ENCODE measurements around the gene HSPA9.

The HSPA9 gene

DNA sequence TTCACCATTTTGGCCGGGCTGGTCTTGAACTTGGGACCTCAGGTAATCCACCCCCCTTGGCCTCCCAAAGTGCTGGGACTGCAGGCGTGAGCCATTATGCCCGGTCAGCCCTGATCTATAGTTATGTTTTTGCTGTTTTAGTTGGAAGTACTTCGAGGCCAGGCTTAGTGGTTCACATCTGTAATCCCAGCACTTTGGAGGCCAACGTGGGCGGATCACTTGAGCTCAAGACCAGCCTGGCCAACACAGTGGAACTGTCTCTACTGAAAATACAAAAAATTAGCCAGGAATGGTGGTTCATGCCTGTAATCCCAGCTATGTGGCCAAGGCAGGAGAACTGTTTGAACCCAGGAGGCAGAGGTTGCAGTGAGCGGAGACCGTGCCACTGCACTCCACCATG lies 2.0 kb downstream of the HSPA9 start:
- Histone ChIP-seq H3K27ac (replicated peaks) (no peak overlapping the region), H3K27me3 (ENCODE audit: insufficient read depth, poor library complexity, severe bottlenecking) (no peaks in the 10 kb centered on the region), H3K4me3 (replicated peaks; ENCODE audit: insufficient read depth, low read length) (no peak overlapping the region)
- TF ChIP-seq GABPA (IDR thresholded peaks at IDR 0.05; ENCODE audit: low read depth) (no peak), POLR2AphosphoS5 (IDR thresholded peaks at IDR 0.05; ENCODE audit: low read depth) (no peak), SPI1 (IDR thresholded peaks at IDR 0.05; ENCODE audit: borderline replicate concordance, low read depth) (no peak)
- TF ChIP-seq, protein P1, sequence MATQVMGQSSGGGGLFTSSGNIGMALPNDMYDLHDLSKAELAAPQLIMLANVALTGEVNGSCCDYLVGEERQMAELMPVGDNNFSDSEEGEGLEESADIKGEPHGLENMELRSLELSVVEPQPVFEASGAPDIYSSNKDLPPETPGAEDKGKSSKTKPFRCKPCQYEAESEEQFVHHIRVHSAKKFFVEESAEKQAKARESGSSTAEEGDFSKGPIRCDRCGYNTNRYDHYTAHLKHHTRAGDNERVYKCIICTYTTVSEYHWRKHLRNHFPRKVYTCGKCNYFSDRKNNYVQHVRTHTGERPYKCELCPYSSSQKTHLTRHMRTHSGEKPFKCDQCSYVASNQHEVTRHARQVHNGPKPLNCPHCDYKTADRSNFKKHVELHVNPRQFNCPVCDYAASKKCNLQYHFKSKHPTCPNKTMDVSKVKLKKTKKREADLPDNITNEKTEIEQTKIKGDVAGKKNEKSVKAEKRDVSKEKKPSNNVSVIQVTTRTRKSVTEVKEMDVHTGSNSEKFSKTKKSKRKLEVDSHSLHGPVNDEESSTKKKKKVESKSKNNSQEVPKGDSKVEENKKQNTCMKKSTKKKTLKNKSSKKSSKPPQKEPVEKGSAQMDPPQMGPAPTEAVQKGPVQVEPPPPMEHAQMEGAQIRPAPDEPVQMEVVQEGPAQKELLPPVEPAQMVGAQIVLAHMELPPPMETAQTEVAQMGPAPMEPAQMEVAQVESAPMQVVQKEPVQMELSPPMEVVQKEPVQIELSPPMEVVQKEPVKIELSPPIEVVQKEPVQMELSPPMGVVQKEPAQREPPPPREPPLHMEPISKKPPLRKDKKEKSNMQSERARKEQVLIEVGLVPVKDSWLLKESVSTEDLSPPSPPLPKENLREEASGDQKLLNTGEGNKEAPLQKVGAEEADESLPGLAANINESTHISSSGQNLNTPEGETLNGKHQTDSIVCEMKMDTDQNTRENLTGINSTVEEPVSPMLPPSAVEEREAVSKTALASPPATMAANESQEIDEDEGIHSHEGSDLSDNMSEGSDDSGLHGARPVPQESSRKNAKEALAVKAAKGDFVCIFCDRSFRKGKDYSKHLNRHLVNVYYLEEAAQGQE (IDR thresholded peaks at IDR 0.05; ENCODE audit: insufficient replicate concordance, low read depth): no peak
- TF ChIP-seq, protein P2, sequence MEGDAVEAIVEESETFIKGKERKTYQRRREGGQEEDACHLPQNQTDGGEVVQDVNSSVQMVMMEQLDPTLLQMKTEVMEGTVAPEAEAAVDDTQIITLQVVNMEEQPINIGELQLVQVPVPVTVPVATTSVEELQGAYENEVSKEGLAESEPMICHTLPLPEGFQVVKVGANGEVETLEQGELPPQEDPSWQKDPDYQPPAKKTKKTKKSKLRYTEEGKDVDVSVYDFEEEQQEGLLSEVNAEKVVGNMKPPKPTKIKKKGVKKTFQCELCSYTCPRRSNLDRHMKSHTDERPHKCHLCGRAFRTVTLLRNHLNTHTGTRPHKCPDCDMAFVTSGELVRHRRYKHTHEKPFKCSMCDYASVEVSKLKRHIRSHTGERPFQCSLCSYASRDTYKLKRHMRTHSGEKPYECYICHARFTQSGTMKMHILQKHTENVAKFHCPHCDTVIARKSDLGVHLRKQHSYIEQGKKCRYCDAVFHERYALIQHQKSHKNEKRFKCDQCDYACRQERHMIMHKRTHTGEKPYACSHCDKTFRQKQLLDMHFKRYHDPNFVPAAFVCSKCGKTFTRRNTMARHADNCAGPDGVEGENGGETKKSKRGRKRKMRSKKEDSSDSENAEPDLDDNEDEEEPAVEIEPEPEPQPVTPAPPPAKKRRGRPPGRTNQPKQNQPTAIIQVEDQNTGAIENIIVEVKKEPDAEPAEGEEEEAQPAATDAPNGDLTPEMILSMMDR (IDR thresholded peaks at IDR 0.05; ENCODE audit: insufficient read depth, low read length): no peak
- no peak for DNase-seq (ENCODE audit: low read depth in 1 of 2, low spot score in 1 of 2)

DNA sequence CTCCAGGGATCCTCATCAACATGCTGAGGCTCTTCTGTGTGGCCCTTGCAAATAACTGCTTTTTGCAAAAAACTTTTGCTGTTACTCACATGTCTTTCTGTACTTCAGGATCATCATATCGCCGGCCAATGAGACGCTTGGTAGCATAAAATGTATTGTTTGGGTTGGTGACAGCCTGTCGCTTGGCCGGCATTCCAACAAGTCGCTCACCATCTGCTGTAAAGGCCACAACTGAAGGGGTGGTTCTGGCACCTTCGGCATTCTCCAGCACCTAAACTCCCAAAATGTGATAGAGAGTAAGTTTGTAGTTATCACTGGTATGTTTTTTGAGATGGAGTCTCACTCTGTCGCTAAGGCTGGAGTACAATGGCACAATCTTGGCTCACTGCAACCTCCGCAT lies 4.3 kb downstream of the HSPA9 start:
- TF ChIP-seq, protein P2 (IDR thresholded peaks at IDR 0.05; ENCODE audit: insufficient read depth, low read length): no peak
- no peak for DNase-seq (ENCODE audit: low read depth in 1 of 2, low spot score in 1 of 2)
- no peak overlapping the region for H3K27ac ChIP-seq (replicated peaks)
- no peaks in the 10 kb centered on the region for H3K27me3 ChIP-seq (ENCODE audit: insufficient read depth, poor library complexity, severe bottlenecking)
- no peak overlapping the region for H3K4me3 ChIP-seq (replicated peaks; ENCODE audit: insufficient read depth, low read length)

DNA sequence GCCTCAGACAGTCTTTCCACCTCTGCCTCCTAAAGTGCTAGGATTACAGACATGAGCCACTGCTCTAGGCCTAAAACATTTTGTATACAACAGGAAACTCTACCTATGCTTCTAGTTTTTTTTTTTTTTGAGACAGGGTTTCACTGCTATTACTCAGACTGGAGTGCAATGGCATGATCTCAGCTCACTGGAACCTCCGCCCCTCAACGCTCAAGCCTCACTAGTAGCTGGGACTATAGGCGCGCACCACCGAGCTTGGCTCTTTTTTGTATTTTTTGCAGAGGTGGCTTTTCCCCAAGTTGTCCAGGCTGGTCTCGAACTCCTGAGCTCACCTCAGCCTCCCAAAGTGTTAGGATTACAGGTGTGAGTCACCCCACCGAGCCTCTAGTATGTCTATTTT lies 5.4 kb downstream of the HSPA9 start:
- no peak for TF ChIP-seq POLR2AphosphoS5 (IDR thresholded peaks at IDR 0.05; ENCODE audit: low read depth)
- TF ChIP-seq SPI1 (IDR thresholded peaks at IDR 0.05; ENCODE audit: borderline replicate concordance, low read depth): no peak
- TF ChIP-seq, protein P2 (IDR thresholded peaks at IDR 0.05; ENCODE audit: insufficient read depth, low read length): no peak
- TF ChIP-seq, protein P1 (IDR thresholded peaks at IDR 0.05; ENCODE audit: insufficient replicate concordance, low read depth): no peak
- TF ChIP-seq GABPA (IDR thresholded peaks at IDR 0.05; ENCODE audit: low read depth): no peak

DNA sequence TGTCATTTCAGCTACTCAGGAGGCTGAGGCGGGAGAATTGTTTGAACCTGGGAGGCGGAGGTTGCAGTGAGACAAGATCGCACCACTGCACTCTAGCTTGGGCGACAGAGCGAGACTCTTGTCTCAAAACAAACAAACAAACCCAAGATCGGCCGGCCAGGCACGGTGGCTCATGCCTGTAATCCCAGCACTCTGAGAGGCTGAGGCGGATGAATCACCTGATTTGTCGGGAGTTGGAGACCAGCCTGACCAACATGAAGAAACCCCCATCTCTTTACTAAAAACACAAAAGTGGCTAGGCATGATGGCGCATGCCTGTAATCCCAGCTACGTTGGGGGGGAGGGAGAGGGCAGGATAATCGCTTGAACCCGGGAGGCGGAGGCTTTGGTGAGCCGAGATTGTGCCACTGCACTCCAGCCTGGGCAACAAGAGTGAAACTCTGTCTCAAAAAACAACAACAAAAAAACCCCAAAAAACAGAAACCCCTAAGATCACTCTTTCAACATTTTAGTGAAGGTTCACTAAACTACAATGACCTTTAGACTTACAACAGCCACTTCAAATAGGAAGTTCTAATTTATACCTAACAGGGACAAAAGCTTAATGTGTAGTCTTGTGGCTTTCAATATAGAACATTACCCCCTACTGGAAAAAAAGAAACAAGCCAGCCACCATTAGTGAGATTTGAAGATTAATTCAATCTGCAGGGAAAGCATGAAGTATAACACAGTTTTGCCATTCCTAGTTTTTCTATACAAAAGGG lies 7.0 kb downstream of the HSPA9 start:
- Histone ChIP-seq H3K4me3 (replicated peaks; ENCODE audit: insufficient read depth, low read length) (no peak overlapping the region), H3K27ac (replicated peaks) (no peak overlapping the region), H3K27me3 (ENCODE audit: insufficient read depth, poor library complexity, severe bottlenecking) (no peaks in the 10 kb centered on the region)
- DNase-seq (ENCODE audit: low read depth in 1 of 2, low spot score in 1 of 2): no peak
- no peak for TF ChIP-seq GABPA (IDR thresholded peaks at IDR 0.05; ENCODE audit: low read depth)
- no peak for TF ChIP-seq POLR2AphosphoS5 (IDR thresholded peaks at IDR 0.05; ENCODE audit: low read depth)
- TF ChIP-seq SPI1 (IDR thresholded peaks at IDR 0.05; ENCODE audit: borderline replicate concordance, low read depth): no peak
- TF ChIP-seq, protein P1 (IDR thresholded peaks at IDR 0.05; ENCODE audit: insufficient replicate concordance, low read depth): no peak
- TF ChIP-seq, protein P2 (IDR thresholded peaks at IDR 0.05; ENCODE audit: insufficient read depth, low read length): no peak

More for the DNA sequence above, 5.4 kb downstream of the HSPA9 start:
- no peak overlapping the region for H3K4me3 ChIP-seq (replicated peaks; ENCODE audit: insufficient read depth, low read length)
- H3K27me3 ChIP-seq (ENCODE audit: insufficient read depth, poor library complexity, severe bottlenecking): no peaks in the 10 kb centered on the region
- DNase-seq (ENCODE audit: low read depth in 1 of 2, low spot score in 1 of 2): no peak
- H3K27ac ChIP-seq (replicated peaks): no peak overlapping the region

Data from HL-60 (cell line).